SK-N-SH (cell line): Measurements from ENCODE around the gene KLHL22. TPM values are rescaled to one million over a fixed set of nuclear protein-coding genes. Genes with fewer than 3 reads are reported as not detected.

Experiments used
- CTCF ChIA-PET: fragments of 300-600, 350-600 bp; formaldehyde crosslinking; extraction: SDS; loops from one replicate; lab custom pipeline; 2021; lab: Yijun Ruan, JAX
- POLR2A ChIA-PET: fragments of 350-600 bp; sonication (Branson Sonifier 250); formaldehyde crosslinking; extraction: SDS; loops from one replicate; lab custom pipeline; 2020; ENCODE audit warnings: antibody characterized with exemption, inconsistent platforms; lab: Yijun Ruan, JAX
- DNase-seq: peaks from one replicate; pipeline ENCODE4 v3.0.0; 2012
- H2AFZ ChIP-seq: fragments of 200-600 bp; sonication (generic); 2 replicates; pipeline ENCODE4 v1.8.1; 2016; ENCODE audit warnings: antibody characterized with exemption, mild to moderate bottlenecking, low read depth
- H3F3A ChIP-seq: fragments of 200-600 bp; sonication (generic); replicated peaks from 2 replicates; pipeline ENCODE3; 2016; ENCODE audit warnings: antibody characterized with exemption, mild to moderate bottlenecking; ENCODE audit not compliant: insufficient read depth
- H3K27ac ChIP-seq, 2 experiments: fragments of 200-500 bp in 1 of 2; fragments of 200-600 bp in 1 of 2; sonication (Bioruptor generic) in 1 of 2; sonication (generic), shearing (Covaris generic) in 1 of 2; 2 replicates each; pipeline versions ENCODE4 v1.5.1 to v1.6.1; 2014 to 2016; ENCODE audit warnings: low read depth in 2 of 2, inconsistent platforms in 1 of 2, low read length in 1 of 2, mild to moderate bottlenecking in 1 of 2, mixed read lengths in 1 of 2
- H3K27me3 ChIP-seq: fragments of 200-600 bp; sonication (generic), shearing (Covaris generic); 2 replicates; pipeline ENCODE4 v1.6.1; 2016; ENCODE audit warnings: mixed run types; ENCODE audit not compliant: insufficient read depth
- H3K36me3 ChIP-seq, 2 experiments: fragments of 200-500 bp in 1 of 2; fragments of 200-600 bp in 1 of 2; sonication (Bioruptor generic) in 1 of 2; sonication (generic) in 1 of 2; replicated peaks in 1 of 2; 2 replicates each; pipeline versions ENCODE3 to v1.5.1; 2014 to 2016; ENCODE audit warnings: low read length in 1 of 2, mild to moderate bottlenecking in 1 of 2; ENCODE audit not compliant: insufficient read depth in 2 of 2, control insufficient read depth in 1 of 2
- H3K4me1 ChIP-seq, 2 experiments: fragments of 200-500 bp in 1 of 2; fragments of 200-600 bp in 1 of 2; sonication (Bioruptor generic) in 1 of 2; sonication (generic), shearing (Covaris generic) in 1 of 2; 2 replicates each; pipeline versions ENCODE4 v1.5.1 to v1.6.1; 2014 to 2016; ENCODE audit warnings: low read depth in 1 of 2, low read length in 1 of 2, mixed run types in 1 of 2; ENCODE audit not compliant: insufficient read depth in 2 of 2, control insufficient read depth in 1 of 2
- H3K4me2 ChIP-seq: fragments of 200-600 bp; sonication (generic), shearing (Covaris generic); 2 replicates; pipeline ENCODE4 v1.6.1; 2017; ENCODE audit warnings: mixed run types
- H3K4me3 ChIP-seq, 2 experiments: fragments of 200-500 bp in 1 of 2; fragments of 200-600 bp in 1 of 2; sonication (Bioruptor generic) in 1 of 2; sonication (generic), shearing (Covaris generic) in 1 of 2; 2 replicates each; pipeline versions ENCODE4 v1.5.1 to v1.8.1; 2014 to 2016; ENCODE audit warnings: low read depth in 2 of 2, inconsistent platforms in 1 of 2, low read length in 1 of 2, mild to moderate bottlenecking in 1 of 2, mixed read lengths in 1 of 2, moderate library complexity in 1 of 2
- H3K79me2 ChIP-seq: fragments of 200-600 bp; sonication (generic); 2 replicates; pipeline ENCODE4 v1.8.1; 2017; ENCODE audit warnings: mild to moderate bottlenecking; ENCODE audit not compliant: insufficient read depth
- H3K9ac ChIP-seq: fragments of 200-600 bp; sonication (generic); 2 replicates; pipeline ENCODE4 v1.6.1; 2017; ENCODE audit warnings: mixed run types
- H3K9me2 ChIP-seq: fragments of 200-600 bp; sonication (generic); 2 replicates; pipeline ENCODE4 v1.6.1; 2017; ENCODE audit warnings: mixed run types
- H3K9me3 ChIP-seq: fragments of 200-600 bp; sonication (generic); 2 replicates; pipeline ENCODE4 v1.6.1; 2017; ENCODE audit warnings: mixed run types, mild to moderate bottlenecking, moderate library complexity
- H4K20me1 ChIP-seq: fragments of 200-600 bp; sonication (generic); 2 replicates; pipeline ENCODE4 v1.6.1; 2017; ENCODE audit warnings: mild to moderate bottlenecking, mixed run types; ENCODE audit not compliant: insufficient read depth
- ELF1 ChIP-seq: IDR thresholded peaks from 2 replicates; pipeline ENCODE4 v1.4.0; 2012
- EZH2phosphoT487 ChIP-seq: fragments of 200-600 bp; sonication (generic); IDR thresholded peaks from 2 replicates; pipeline ENCODE4 v1.6.1; 2017; ENCODE audit warnings: low read depth, mixed run types, mild to moderate bottlenecking, antibody characterized with exemption, moderate library complexity, borderline replicate concordance
- FOSL2 ChIP-seq: IDR thresholded peaks from 2 replicates; pipeline ENCODE4 v1.4.0; 2012; ENCODE audit warnings: low read depth, mild to moderate bottlenecking, moderate library complexity, borderline replicate concordance
- FOXM1 ChIP-seq: IDR thresholded peaks from 2 replicates; pipeline ENCODE4 v1.4.0; 2012; ENCODE audit warnings: low read depth, mild to moderate bottlenecking
- GABPA ChIP-seq: IDR thresholded peaks from 2 replicates; pipeline ENCODE4 v1.4.0; 2012; ENCODE audit warnings: low read depth, mild to moderate bottlenecking
- IRF3 ChIP-seq: fragments of 150-350 bp; IDR thresholded peaks from 2 replicates; pipeline ENCODE4 v1.6.1; 2016; ENCODE audit warnings: mild to moderate bottlenecking, low read depth, low read length
- JUND ChIP-seq: IDR thresholded peaks from 2 replicates; pipeline ENCODE4 v1.4.0; 2012
- MAX ChIP-seq: IDR thresholded peaks from 2 replicates; pipeline ENCODE4 v1.4.0; 2012; ENCODE audit warnings: low read depth
- MEF2A ChIP-seq: IDR thresholded peaks from 2 replicates; pipeline ENCODE4 v1.4.0; 2012; ENCODE audit warnings: low read depth, borderline replicate concordance
- NRF1 ChIP-seq: IDR thresholded peaks from 2 replicates; pipeline ENCODE4 v1.6.1; 2012; ENCODE audit warnings: low read depth, mild to moderate bottlenecking, low read length
- RFX5 ChIP-seq: IDR thresholded peaks from 2 replicates; pipeline ENCODE4 v1.6.1; 2012; ENCODE audit warnings: mild to moderate bottlenecking, improper control_type of control experiment, low read length
- RXRA ChIP-seq: IDR thresholded peaks from 2 replicates; pipeline ENCODE4 v1.4.0; 2012; ENCODE audit warnings: low read depth, mild to moderate bottlenecking, borderline replicate concordance
- SMC3 ChIP-seq: IDR thresholded peaks from 2 replicates; pipeline ENCODE4 v1.6.1; 2012; ENCODE audit warnings: low read depth, low read length, improper control_type of control experiment
- USF2 ChIP-seq: fragments of 150-350 bp; IDR thresholded peaks from 2 replicates; pipeline ENCODE4 v1.6.1; 2017; ENCODE audit warnings: antibody characterized with exemption, low read length, low read depth, borderline replicate concordance
- YY1 ChIP-seq: IDR thresholded peaks from 2 replicates; pipeline ENCODE4 v1.4.0; 2012; ENCODE audit warnings: low read depth, mild to moderate bottlenecking
- WGBS: methylation state at CpG from one replicate; pipeline ENCODE4 v1.1.6; 2017; ENCODE audit warnings: low lambda C conversion rate; 5-methylcytosine and 5-hydroxymethylcytosine counted together
- polyA plus RNA-seq, 3 experiments: library from polyadenylated mRNA; depleted of rRNA; stranded (reverse); fragments of >200 nt; gene quantifications; 2 replicates each; pipeline ENCODE4 v1.2.3, GENCODE V29; 2012
- TF ChIP-seq, protein P1 (sequence below): IDR thresholded peaks from 2 replicates; pipeline ENCODE4 v1.6.1; 2012; ENCODE audit warnings: mild to moderate bottlenecking, low read depth, low read length, moderate library complexity
- TF ChIP-seq, protein P2 (sequence below): IDR thresholded peaks from 2 replicates; pipeline ENCODE4; 2012
- TF ChIP-seq, protein P3 (sequence below): IDR thresholded peaks from 2 replicates; pipeline ENCODE4 v1.4.0; 2012; ENCODE audit warnings: low read depth, borderline replicate concordance

KLHL22 gene
- polyA plus RNA-seq, 1 of the 3 experiments (the other 2 are of a cell fraction), result 26.5 TPM

DNA sequence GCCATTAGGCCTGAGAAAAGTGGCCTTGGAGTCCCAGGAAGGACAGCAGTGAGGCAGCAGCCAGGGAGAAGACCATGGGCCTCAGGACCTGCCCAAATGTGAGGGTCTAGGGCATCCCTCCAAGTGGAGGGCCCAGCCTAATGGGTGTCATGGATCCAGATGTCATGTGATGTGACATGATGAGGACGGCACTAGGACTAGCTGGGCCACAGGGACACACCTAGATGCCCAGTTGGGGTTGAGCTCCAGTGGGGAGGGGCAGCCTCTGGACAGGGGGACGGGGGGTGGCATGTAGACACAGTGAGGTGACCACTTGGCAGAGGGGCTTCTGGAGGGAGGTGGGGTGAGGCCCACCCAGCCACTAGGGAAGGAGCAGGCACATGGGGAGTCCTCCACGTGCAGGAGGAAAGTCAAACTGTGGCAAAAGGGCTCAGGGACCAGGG, 63.3 kb downstream of the KLHL22 start:
- DNase-seq, result peak; percentile 26
- no peak overlapping the region for H3K4me3 ChIP-seq
- H3K9me3 ChIP-seq, result no peaks in the 10 kb centered on the region
- WGBS, result 100% methylated on average over 2 of the region's 3 CpGs
- H3K9me2 ChIP-seq, result no peaks in the 10 kb centered on the region
- ChIA-PET CTCF (interaction anchor here (1.0 to 6.4 kb wide), 3 partner anchors 13 to 275 kb away, joined by 3 to 38 read pairs (median 3); no protein-coding TSS in a partner anchor), POLR2A (no interaction called here)
- no peak overlapping the region for H3K27ac ChIP-seq
- peaks cover 77% of the 10 kb centered on the region for H4K20me1 ChIP-seq
- H2AFZ ChIP-seq, result no peak overlapping the region
- H3K79me2 ChIP-seq, result peaks cover 71% of the 10 kb centered on the region
- H3K36me3 ChIP-seq, result peaks cover 8 to 33% of the 10 kb centered on the region in 2 experiments
- H3K27me3 ChIP-seq, result no peaks in the 10 kb centered on the region
- no peak overlapping the region for H3K4me2 ChIP-seq
- H3K9ac ChIP-seq, result no peak overlapping the region
- H3K4me1 ChIP-seq, result peaks cover 12 to 16% of the 10 kb centered on the region in 2 experiments; a peak in 3 of 4 replicates
- H3F3A ChIP-seq, result no peaks in the 10 kb centered on the region
- TF ChIP-seq SMC3, result no peak
- no peak for TF ChIP-seq MEF2A
- TF ChIP-seq NRF1, result no peak
- TF ChIP-seq, protein P1, sequence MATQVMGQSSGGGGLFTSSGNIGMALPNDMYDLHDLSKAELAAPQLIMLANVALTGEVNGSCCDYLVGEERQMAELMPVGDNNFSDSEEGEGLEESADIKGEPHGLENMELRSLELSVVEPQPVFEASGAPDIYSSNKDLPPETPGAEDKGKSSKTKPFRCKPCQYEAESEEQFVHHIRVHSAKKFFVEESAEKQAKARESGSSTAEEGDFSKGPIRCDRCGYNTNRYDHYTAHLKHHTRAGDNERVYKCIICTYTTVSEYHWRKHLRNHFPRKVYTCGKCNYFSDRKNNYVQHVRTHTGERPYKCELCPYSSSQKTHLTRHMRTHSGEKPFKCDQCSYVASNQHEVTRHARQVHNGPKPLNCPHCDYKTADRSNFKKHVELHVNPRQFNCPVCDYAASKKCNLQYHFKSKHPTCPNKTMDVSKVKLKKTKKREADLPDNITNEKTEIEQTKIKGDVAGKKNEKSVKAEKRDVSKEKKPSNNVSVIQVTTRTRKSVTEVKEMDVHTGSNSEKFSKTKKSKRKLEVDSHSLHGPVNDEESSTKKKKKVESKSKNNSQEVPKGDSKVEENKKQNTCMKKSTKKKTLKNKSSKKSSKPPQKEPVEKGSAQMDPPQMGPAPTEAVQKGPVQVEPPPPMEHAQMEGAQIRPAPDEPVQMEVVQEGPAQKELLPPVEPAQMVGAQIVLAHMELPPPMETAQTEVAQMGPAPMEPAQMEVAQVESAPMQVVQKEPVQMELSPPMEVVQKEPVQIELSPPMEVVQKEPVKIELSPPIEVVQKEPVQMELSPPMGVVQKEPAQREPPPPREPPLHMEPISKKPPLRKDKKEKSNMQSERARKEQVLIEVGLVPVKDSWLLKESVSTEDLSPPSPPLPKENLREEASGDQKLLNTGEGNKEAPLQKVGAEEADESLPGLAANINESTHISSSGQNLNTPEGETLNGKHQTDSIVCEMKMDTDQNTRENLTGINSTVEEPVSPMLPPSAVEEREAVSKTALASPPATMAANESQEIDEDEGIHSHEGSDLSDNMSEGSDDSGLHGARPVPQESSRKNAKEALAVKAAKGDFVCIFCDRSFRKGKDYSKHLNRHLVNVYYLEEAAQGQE, result no peak
- TF ChIP-seq FOXM1, result no peak
- TF ChIP-seq MAX, result no peak
- TF ChIP-seq, protein P2, sequence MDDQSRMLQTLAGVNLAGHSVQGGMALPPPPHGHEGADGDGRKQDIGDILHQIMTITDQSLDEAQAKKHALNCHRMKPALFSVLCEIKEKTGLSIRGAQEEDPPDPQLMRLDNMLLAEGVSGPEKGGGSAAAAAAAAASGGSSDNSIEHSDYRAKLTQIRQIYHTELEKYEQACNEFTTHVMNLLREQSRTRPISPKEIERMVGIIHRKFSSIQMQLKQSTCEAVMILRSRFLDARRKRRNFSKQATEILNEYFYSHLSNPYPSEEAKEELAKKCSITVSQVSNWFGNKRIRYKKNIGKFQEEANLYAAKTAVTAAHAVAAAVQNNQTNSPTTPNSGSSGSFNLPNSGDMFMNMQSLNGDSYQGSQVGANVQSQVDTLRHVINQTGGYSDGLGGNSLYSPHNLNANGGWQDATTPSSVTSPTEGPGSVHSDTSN, result no peak
- TF ChIP-seq ELF1, result no peak
- no peak for TF ChIP-seq YY1
- no peak for TF ChIP-seq RXRA
- TF ChIP-seq GABPA, result no peak
- TF ChIP-seq, protein P3, sequence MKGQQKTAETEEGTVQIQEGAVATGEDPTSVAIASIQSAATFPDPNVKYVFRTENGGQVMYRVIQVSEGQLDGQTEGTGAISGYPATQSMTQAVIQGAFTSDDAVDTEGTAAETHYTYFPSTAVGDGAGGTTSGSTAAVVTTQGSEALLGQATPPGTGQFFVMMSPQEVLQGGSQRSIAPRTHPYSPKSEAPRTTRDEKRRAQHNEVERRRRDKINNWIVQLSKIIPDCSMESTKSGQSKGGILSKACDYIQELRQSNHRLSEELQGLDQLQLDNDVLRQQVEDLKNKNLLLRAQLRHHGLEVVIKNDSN, result no peak
- TF ChIP-seq EZH2phosphoT487, result no peak
- TF ChIP-seq FOSL2, result no peak
- no peak for TF ChIP-seq JUND
- no peak for TF ChIP-seq USF2
- no peak for TF ChIP-seq RFX5
- TF ChIP-seq IRF3, result no peak
